ENCODE data around the gene HORMAD2. TPM values are rescaled to one million over a fixed set of nuclear protein-coding genes. Genes with fewer than 3 reads are reported as not detected.

Gene HORMAD2
- total and polyA plus RNA-seq, 7 experiments from 2014 or later = 0.34 TPM; not detected in 6

GRCh38 chr22:30118291-30118690 lies 38.0 kb downstream of the HORMAD2 start:
- H3K9me3 ChIP-seq (ENCODE audit: control insufficient read depth in 2 of 3, low read length in 3 of 3) = no peaks in the 10 kb centered on the region
- H3K36me3 ChIP-seq (ENCODE audit: control insufficient read depth in 2 of 3, insufficient read depth in 3 of 3, low read length in 3 of 3) = no peaks in the 10 kb centered on the region
- Mint-ChIP-seq H3K9me3 (peaks cover 0 to 4% (median 0%) of the 10 kb centered on the region in 11 donors), H3K4me3 (no peak overlapping the region), H3K4me1 (peaks cover 0 to 46% (median 0%) of the 10 kb centered on the region in 7 donors), H3K27ac (no peak overlapping the region), H3K27me3 (no peaks in the 10 kb centered on the region), H3K36me3 (peaks cover 0 to 8% (median 0%) of the 10 kb centered on the region in 5 donors)
- H3K27ac ChIP-seq (ENCODE audit: low read depth, low read length) = no peak overlapping the region
- H3K4me1 ChIP-seq (ENCODE audit: control insufficient read depth in 2 of 2, insufficient read depth in 2 of 2, low read length in 2 of 2) = no peaks in the 10 kb centered on the region
- H3K4me3 ChIP-seq (ENCODE audit: low read length) = no peak overlapping the region
- ChIA-PET CTCF (no interaction called here), POLR2A (no interaction called here)
- intact Hi-C loops (cut with micrococcal nuclease) = no loop called here
- no peaks in the 10 kb centered on the region for H3K27me3 ChIP-seq (ENCODE audit: control insufficient read depth in 2 of 2, insufficient read depth in 2 of 2, low read length in 2 of 2)
- DNase-seq (no peak), ATAC-seq (no peak)

DNA sequence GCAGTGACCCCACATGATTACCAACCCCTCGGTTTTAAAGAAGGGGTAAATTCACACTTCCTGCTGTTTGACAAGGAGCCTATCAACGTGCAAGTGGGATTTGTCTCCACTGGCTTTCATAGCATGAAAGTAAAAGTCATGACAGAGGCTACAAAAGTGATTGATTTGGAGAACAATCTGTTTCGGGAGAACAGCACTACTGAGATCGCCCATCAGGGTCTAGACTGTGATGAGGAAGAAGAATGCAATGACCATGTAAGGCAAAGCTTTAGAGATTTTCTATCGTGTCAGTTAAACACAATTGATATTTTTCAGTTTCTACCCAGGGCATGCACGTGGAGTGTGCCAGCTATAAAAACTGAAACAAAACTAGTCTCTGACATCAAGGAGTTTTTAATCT lies 41.7 kb downstream of the HORMAD2 start:
- H3K4me3 ChIP-seq (ENCODE audit: low read length) = no peak overlapping the region
- Mint-ChIP-seq H3K36me3 (peaks cover 0 to 16% (median 0%) of the 10 kb centered on the region in 5 donors), H3K27ac (no peak overlapping the region), H3K4me3 (peak overlapping the region in 1 of 10 donors; percentile 61), H3K4me1 (peaks cover 0 to 33% (median 0%) of the 10 kb centered on the region in 7 donors), H3K9me3 (peaks cover 0 to 9% (median 0%) of the 10 kb centered on the region in 11 donors), H3K27me3 (no peaks in the 10 kb centered on the region)
- intact Hi-C loops (cut with micrococcal nuclease) = no loop called here
- CTCF ChIA-PET = no interaction called here
- no peaks in the 10 kb centered on the region for H3K9me3 ChIP-seq (ENCODE audit: control insufficient read depth in 2 of 3, low read length in 3 of 3)
- H3K36me3 ChIP-seq (ENCODE audit: control insufficient read depth in 2 of 3, insufficient read depth in 3 of 3, low read length in 3 of 3) = no peaks in the 10 kb centered on the region
- no peaks in the 10 kb centered on the region for H3K4me1 ChIP-seq (ENCODE audit: control insufficient read depth in 2 of 2, insufficient read depth in 2 of 2, low read length in 2 of 2)
- ATAC-seq = no peak
- POLR2A ChIA-PET = no interaction called here
- no peaks in the 10 kb centered on the region for H3K27me3 ChIP-seq (ENCODE audit: control insufficient read depth in 2 of 2, insufficient read depth in 2 of 2, low read length in 2 of 2)
- H3K27ac ChIP-seq (ENCODE audit: low read depth, low read length) = no peak overlapping the region
- no peak for DNase-seq

DNA sequence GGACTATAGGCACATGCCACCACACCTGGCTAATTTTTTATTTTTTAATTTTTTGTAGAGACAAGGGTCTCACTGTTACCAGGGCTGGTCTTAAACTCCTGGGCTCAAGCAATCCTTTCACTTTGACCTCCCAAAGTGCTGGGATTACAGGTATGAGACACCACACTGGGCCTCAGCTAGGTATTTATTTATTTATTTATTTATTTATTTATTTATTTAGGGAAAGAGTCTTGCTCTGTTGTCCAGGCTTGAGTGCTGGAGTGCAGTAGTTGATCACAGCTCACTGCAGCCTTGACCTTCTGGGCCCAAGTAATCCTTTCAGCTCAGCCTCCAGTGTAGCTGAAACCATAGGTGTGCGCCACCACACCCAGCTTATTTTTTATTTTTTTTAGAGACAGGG lies 43.2 kb downstream of the HORMAD2 start:
- H3K27ac ChIP-seq (ENCODE audit: low read depth, low read length) = no peak overlapping the region
- CTCF ChIA-PET = no interaction called here
- intact Hi-C loops (cut with micrococcal nuclease) = no loop called here

DNA sequence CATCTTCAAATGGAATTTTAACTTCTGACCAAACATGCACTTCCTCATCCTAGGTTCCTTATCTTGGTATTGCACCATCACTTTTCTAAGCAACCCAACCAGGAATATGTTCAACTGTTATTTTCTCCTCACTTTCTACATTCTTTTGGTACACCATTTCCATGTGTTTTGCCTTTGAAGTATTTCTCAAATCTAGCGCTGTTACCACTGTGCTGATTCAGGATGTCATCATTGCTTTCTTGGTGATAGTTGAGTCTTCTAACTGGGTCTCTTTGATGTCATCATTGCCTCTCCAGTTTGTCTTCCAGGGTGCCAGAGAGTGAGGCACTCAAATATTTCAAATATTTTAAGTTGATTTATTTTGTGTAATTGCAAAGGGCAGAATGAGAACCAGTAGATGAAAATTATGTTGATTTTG lies 47.5 kb downstream of the HORMAD2 start:
- no peak overlapping the region for H3K27ac Mint-ChIP-seq
- CTCF ChIA-PET = no interaction called here
- no peaks in the 10 kb centered on the region for H3K27me3 Mint-ChIP-seq
- H3K36me3 Mint-ChIP-seq = peaks cover 0 to 17% (median 0%) of the 10 kb centered on the region in 5 donors
- DNase-seq (no peak), ATAC-seq (no peak)
- peaks cover 0 to 31% (median 0%) of the 10 kb centered on the region in 7 donors for H3K4me1 Mint-ChIP-seq
- no peaks in the 10 kb centered on the region for H3K27me3 ChIP-seq (ENCODE audit: control insufficient read depth in 2 of 2, insufficient read depth in 2 of 2, low read length in 2 of 2)
- POLR2A ChIA-PET = no interaction called here
- H3K4me3 ChIP-seq (ENCODE audit: low read length) = no peak overlapping the region
- no peak overlapping the region for H3K27ac ChIP-seq (ENCODE audit: low read depth, low read length)
- no peaks in the 10 kb centered on the region for H3K4me1 ChIP-seq (ENCODE audit: control insufficient read depth in 2 of 2, insufficient read depth in 2 of 2, low read length in 2 of 2)
- no peaks in the 10 kb centered on the region for H3K9me3 ChIP-seq (ENCODE audit: control insufficient read depth in 2 of 3, low read length in 3 of 3)
- H3K9me3 Mint-ChIP-seq = peaks cover 0 to 9% (median 0%) of the 10 kb centered on the region in 11 donors
- H3K36me3 ChIP-seq (ENCODE audit: control insufficient read depth in 2 of 3, insufficient read depth in 3 of 3, low read length in 3 of 3) = no peaks in the 10 kb centered on the region
- intact Hi-C loops (cut with micrococcal nuclease) = no loop called here
- no peak overlapping the region for H3K4me3 Mint-ChIP-seq

More for the DNA sequence above, 43.2 kb downstream of the HORMAD2 start:
- DNase-seq (no peak), ATAC-seq (no peak)
- Mint-ChIP-seq H3K27ac (no peak overlapping the region), H3K9me3 (peaks cover 0 to 12% (median 0%) of the 10 kb centered on the region in 11 donors), H3K4me1 (peaks cover 0 to 30% (median 0%) of the 10 kb centered on the region in 7 donors), H3K36me3 (peaks cover 0 to 20% (median 0%) of the 10 kb centered on the region in 5 donors), H3K4me3 (no peak overlapping the region), H3K27me3 (no peaks in the 10 kb centered on the region)
- H3K9me3 ChIP-seq (ENCODE audit: control insufficient read depth in 2 of 3, low read length in 3 of 3) = no peaks in the 10 kb centered on the region
- POLR2A ChIA-PET = no interaction called here
- no peaks in the 10 kb centered on the region for H3K36me3 ChIP-seq (ENCODE audit: control insufficient read depth in 2 of 3, insufficient read depth in 3 of 3, low read length in 3 of 3)
- no peaks in the 10 kb centered on the region for H3K4me1 ChIP-seq (ENCODE audit: control insufficient read depth in 2 of 2, insufficient read depth in 2 of 2, low read length in 2 of 2)
- H3K4me3 ChIP-seq (ENCODE audit: low read length) = no peak overlapping the region
- no peaks in the 10 kb centered on the region for H3K27me3 ChIP-seq (ENCODE audit: control insufficient read depth in 2 of 2, insufficient read depth in 2 of 2, low read length in 2 of 2)

- Histone ChIP-seq H3K4me3 (ENCODE audit: low read length) (no peak overlapping the region), H3K27me3 (ENCODE audit: control insufficient read depth in 2 of 2, insufficient read depth in 2 of 2, low read length in 2 of 2) (no peaks in the 10 kb centered on the region), H3K36me3 (ENCODE audit: control insufficient read depth in 2 of 3, insufficient read depth in 3 of 3, low read length in 3 of 3) (no peaks in the 10 kb centered on the region), H3K4me1 (ENCODE audit: control insufficient read depth in 2 of 2, insufficient read depth in 2 of 2, low read length in 2 of 2) (no peaks in the 10 kb centered on the region), H3K9me3 (ENCODE audit: control insufficient read depth in 2 of 3, low read length in 3 of 3) (no peaks in the 10 kb centered on the region), H3K27ac (ENCODE audit: low read depth, low read length) (no peak overlapping the region)
- Mint-ChIP-seq H3K27ac (no peak overlapping the region), H3K4me3 (no peak overlapping the region), H3K36me3 (peaks cover 0 to 17% (median 0%) of the 10 kb centered on the region in 5 donors), H3K4me1 (peaks cover 0 to 27% (median 0%) of the 10 kb centered on the region in 7 donors), H3K9me3 (peaks cover 0 to 9% (median 0%) of the 10 kb centered on the region in 11 donors), H3K27me3 (no peaks in the 10 kb centered on the region)
- no peak for DNase-seq
- CTCF ChIA-PET = interaction anchor here (0.7 kb wide), 1 partner anchor 160 kb away, joined by 3 read pairs; no protein-coding TSS in a partner anchor
- no peak for ATAC-seq
- intact Hi-C loops (cut with micrococcal nuclease) = no loop called here
- POLR2A ChIA-PET = no interaction called here
Measured at GRCh38 chr22:30128511-30128910, 48.2 kb downstream of the HORMAD2 start.

GRCh38 chr22:30129636-30130035 lies 49.4 kb downstream of the HORMAD2 start:
- Histone ChIP-seq H3K4me1 (ENCODE audit: control insufficient read depth in 2 of 2, insufficient read depth in 2 of 2, low read length in 2 of 2) (no peaks in the 10 kb centered on the region), H3K9me3 (ENCODE audit: control insufficient read depth in 2 of 3, low read length in 3 of 3) (no peaks in the 10 kb centered on the region), H3K27me3 (ENCODE audit: control insufficient read depth in 2 of 2, insufficient read depth in 2 of 2, low read length in 2 of 2) (no peaks in the 10 kb centered on the region), H3K36me3 (ENCODE audit: control insufficient read depth in 2 of 3, insufficient read depth in 3 of 3, low read length in 3 of 3) (no peaks in the 10 kb centered on the region), H3K4me3 (ENCODE audit: low read length) (no peak overlapping the region), H3K27ac (ENCODE audit: low read depth, low read length) (no peak overlapping the region)
- CTCF ChIA-PET = no interaction called here
- Mint-ChIP-seq H3K4me3 (no peak overlapping the region), H3K4me1 (peaks cover 0 to 24% (median 0%) of the 10 kb centered on the region in 7 donors), H3K27me3 (no peaks in the 10 kb centered on the region), H3K27ac (no peak overlapping the region), H3K36me3 (peaks cover 0 to 14% (median 0%) of the 10 kb centered on the region in 5 donors), H3K9me3 (peaks cover 0 to 9% (median 0%) of the 10 kb centered on the region in 11 donors)
- POLR2A ChIA-PET = no interaction called here
- ATAC-seq = no peak
- intact Hi-C loops (cut with micrococcal nuclease) = no loop called here
- DNase-seq = no peak

- DNase-seq = no peak
- Histone ChIP-seq H3K36me3 (ENCODE audit: control insufficient read depth in 2 of 3, insufficient read depth in 3 of 3, low read length in 3 of 3) (no peaks in the 10 kb centered on the region), H3K9me3 (ENCODE audit: control insufficient read depth in 2 of 3, low read length in 3 of 3) (no peaks in the 10 kb centered on the region), H3K27ac (ENCODE audit: low read depth, low read length) (no peak overlapping the region), H3K4me1 (ENCODE audit: control insufficient read depth in 2 of 2, insufficient read depth in 2 of 2, low read length in 2 of 2) (no peaks in the 10 kb centered on the region), H3K27me3 (ENCODE audit: control insufficient read depth in 2 of 2, insufficient read depth in 2 of 2, low read length in 2 of 2) (no peaks in the 10 kb centered on the region), H3K4me3 (ENCODE audit: low read length) (no peak overlapping the region)
- Mint-ChIP-seq H3K4me1 (peaks cover 0 to 23% (median 0%) of the 10 kb centered on the region in 7 donors), H3K9me3 (peaks cover 0 to 7% (median 0%) of the 10 kb centered on the region in 11 donors), H3K4me3 (no peak overlapping the region), H3K27me3 (no peaks in the 10 kb centered on the region), H3K36me3 (peaks cover 0 to 15% (median 0%) of the 10 kb centered on the region in 5 donors), H3K27ac (peak overlapping the region in 1 of 9 donors; percentile 29)
- no peak for ATAC-seq
- CTCF ChIA-PET = no interaction called here
- POLR2A ChIA-PET = no interaction called here
- intact Hi-C loops (cut with micrococcal nuclease) = no loop called here
Measured at GRCh38 chr22:30132290-30132996, 52.2 kb downstream of the HORMAD2 start.
